Measurements from ENCODE around the gene PKNOX2. TPM values are rescaled to one million over a fixed set of nuclear protein-coding genes. Genes with fewer than 3 reads are reported as not detected.
A peak's percentile ranks its signal among the peaks of the same experiment; 100 is the strongest.

Gene PKNOX2
- total RNA-seq, 1 donor, result under 0.01 TPM

DNA sequence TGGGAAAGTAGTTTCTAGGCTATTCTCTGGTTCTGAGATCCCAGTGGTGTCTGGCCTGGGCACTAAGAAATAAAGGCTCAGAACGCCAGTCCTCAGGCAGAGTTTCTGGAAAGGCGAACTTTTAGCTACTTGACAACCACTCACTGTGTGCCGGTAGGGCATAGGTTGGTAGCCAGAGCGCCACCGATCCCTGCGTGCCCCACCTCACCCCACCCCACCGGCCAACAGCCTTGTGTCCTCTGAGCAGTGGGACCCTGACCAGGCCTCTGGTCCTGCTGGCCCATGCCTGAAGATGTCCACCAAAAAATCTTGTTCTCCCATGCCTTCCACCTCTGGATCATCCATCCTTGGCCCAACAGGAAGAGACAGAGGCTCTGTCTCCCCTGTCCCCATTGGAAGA lies 213.5 kb downstream of the PKNOX2 start:
- TF ChIP-seq, protein P1, sequence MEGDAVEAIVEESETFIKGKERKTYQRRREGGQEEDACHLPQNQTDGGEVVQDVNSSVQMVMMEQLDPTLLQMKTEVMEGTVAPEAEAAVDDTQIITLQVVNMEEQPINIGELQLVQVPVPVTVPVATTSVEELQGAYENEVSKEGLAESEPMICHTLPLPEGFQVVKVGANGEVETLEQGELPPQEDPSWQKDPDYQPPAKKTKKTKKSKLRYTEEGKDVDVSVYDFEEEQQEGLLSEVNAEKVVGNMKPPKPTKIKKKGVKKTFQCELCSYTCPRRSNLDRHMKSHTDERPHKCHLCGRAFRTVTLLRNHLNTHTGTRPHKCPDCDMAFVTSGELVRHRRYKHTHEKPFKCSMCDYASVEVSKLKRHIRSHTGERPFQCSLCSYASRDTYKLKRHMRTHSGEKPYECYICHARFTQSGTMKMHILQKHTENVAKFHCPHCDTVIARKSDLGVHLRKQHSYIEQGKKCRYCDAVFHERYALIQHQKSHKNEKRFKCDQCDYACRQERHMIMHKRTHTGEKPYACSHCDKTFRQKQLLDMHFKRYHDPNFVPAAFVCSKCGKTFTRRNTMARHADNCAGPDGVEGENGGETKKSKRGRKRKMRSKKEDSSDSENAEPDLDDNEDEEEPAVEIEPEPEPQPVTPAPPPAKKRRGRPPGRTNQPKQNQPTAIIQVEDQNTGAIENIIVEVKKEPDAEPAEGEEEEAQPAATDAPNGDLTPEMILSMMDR (IDR thresholded peaks at IDR 0.05; ENCODE audit: extremely low read depth, low read depth, low read length), result no peak
- Histone ChIP-seq H4K20me1 (ENCODE audit: insufficient read depth, low read length) (no peaks in the 10 kb centered on the region), H3K9me3 (ENCODE audit: low read depth, low read length) (no peaks in the 10 kb centered on the region), H3K36me3 (ENCODE audit: insufficient read depth, low read length) (no peaks in the 10 kb centered on the region), H3K27me3 (ENCODE audit: insufficient read depth, low read length) (peaks cover 14% of the 10 kb centered on the region), H3K4me3 (ENCODE audit: insufficient read depth, low read length) (no peak overlapping the region), H3K4me2 (ENCODE audit: insufficient read depth, low read length) (no peak overlapping the region), H3K27ac (ENCODE audit: low read depth, low read length) (no peak overlapping the region), H2AFZ (ENCODE audit: low read length) (no peak overlapping the region), H3K4me1 (ENCODE audit: insufficient read depth, low read length) (peaks cover 29% of the 10 kb centered on the region), H3K79me2 (ENCODE audit: insufficient read depth, low read length) (no peaks in the 10 kb centered on the region)
- DNase-seq (ENCODE audit: insufficient read length, low spot score, missing footprints), result no peak

GRCh38 chr11:125378571-125378970 lies 214.0 kb downstream of the PKNOX2 start:
- Histone ChIP-seq H3K79me2 (ENCODE audit: insufficient read depth, low read length) (no peaks in the 10 kb centered on the region), H3K27me3 (ENCODE audit: insufficient read depth, low read length) (peaks cover 15% of the 10 kb centered on the region), H2AFZ (ENCODE audit: low read length) (no peak overlapping the region), H3K4me3 (ENCODE audit: insufficient read depth, low read length) (no peak overlapping the region), H3K4me1 (ENCODE audit: insufficient read depth, low read length) (peaks cover 26% of the 10 kb centered on the region), H3K36me3 (ENCODE audit: insufficient read depth, low read length) (no peaks in the 10 kb centered on the region), H4K20me1 (ENCODE audit: insufficient read depth, low read length) (no peaks in the 10 kb centered on the region), H3K27ac (ENCODE audit: low read depth, low read length) (no peak overlapping the region), H3K4me2 (ENCODE audit: insufficient read depth, low read length) (no peak overlapping the region), H3K9me3 (ENCODE audit: low read depth, low read length) (no peaks in the 10 kb centered on the region)
- TF ChIP-seq, protein P1 (IDR thresholded peaks at IDR 0.05; ENCODE audit: extremely low read depth, low read depth, low read length), result no peak
- peak; percentile 82 for DNase-seq (ENCODE audit: insufficient read length, low spot score, missing footprints)

GRCh38 chr11:125379565-125379964 lies 215.0 kb downstream of the PKNOX2 start:
- Histone ChIP-seq H3K27ac (ENCODE audit: low read depth, low read length) (no peak overlapping the region), H3K9me3 (ENCODE audit: low read depth, low read length) (no peaks in the 10 kb centered on the region), H3K4me3 (ENCODE audit: insufficient read depth, low read length) (no peak overlapping the region), H2AFZ (ENCODE audit: low read length) (no peak overlapping the region), H3K27me3 (ENCODE audit: insufficient read depth, low read length) (peaks cover 21% of the 10 kb centered on the region), H4K20me1 (ENCODE audit: insufficient read depth, low read length) (no peaks in the 10 kb centered on the region), H3K4me1 (ENCODE audit: insufficient read depth, low read length) (peaks cover 18% of the 10 kb centered on the region), H3K4me2 (ENCODE audit: insufficient read depth, low read length) (no peak overlapping the region), H3K79me2 (ENCODE audit: insufficient read depth, low read length) (no peaks in the 10 kb centered on the region), H3K36me3 (ENCODE audit: insufficient read depth, low read length) (no peaks in the 10 kb centered on the region)
- TF ChIP-seq, protein P1 (IDR thresholded peaks at IDR 0.05; ENCODE audit: extremely low read depth, low read depth, low read length), result no peak
- peak; percentile 80 for DNase-seq (ENCODE audit: insufficient read length, low spot score, missing footprints)

DNA sequence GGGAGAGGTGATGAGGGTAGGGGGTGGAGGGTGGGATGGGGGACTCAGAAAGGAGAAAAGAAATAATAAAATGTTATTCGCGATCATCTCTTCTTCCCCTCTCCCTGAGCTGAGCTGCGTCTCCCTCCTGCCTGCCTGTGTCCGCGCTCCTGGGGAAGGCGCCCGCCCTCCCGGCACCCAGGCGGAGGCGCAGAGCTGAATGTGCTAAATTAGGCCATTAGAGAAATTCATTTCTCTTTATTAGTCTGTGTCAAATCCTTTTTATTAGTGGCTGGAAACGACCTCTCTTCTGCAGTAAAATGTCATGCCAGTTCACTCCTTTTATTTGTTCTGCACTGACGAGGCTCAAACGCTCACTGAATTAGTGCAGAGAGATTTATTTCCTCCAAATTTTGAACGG lies 215.4 kb downstream of the PKNOX2 start:
- no peak for DNase-seq (ENCODE audit: insufficient read length, low spot score, missing footprints)
- H4K20me1 ChIP-seq (ENCODE audit: insufficient read depth, low read length), result no peaks in the 10 kb centered on the region
- no peak overlapping the region for H3K4me2 ChIP-seq (ENCODE audit: insufficient read depth, low read length)
- H3K27me3 ChIP-seq (ENCODE audit: insufficient read depth, low read length), result peaks cover 21% of the 10 kb centered on the region
- TF ChIP-seq, protein P1 (IDR thresholded peaks at IDR 0.05; ENCODE audit: extremely low read depth, low read depth, low read length), result no peak
- no peaks in the 10 kb centered on the region for H3K36me3 ChIP-seq (ENCODE audit: insufficient read depth, low read length)
- H2AFZ ChIP-seq (ENCODE audit: low read length), result no peak overlapping the region
- H3K4me1 ChIP-seq (ENCODE audit: insufficient read depth, low read length), result peaks cover 18% of the 10 kb centered on the region
- no peak overlapping the region for H3K4me3 ChIP-seq (ENCODE audit: insufficient read depth, low read length)
- H3K27ac ChIP-seq (ENCODE audit: low read depth, low read length), result no peak overlapping the region
- H3K79me2 ChIP-seq (ENCODE audit: insufficient read depth, low read length), result no peaks in the 10 kb centered on the region
- H3K9me3 ChIP-seq (ENCODE audit: low read depth, low read length), result no peaks in the 10 kb centered on the region

All from osteoblast (primary cell).